NCI-H510A treated with DMSO at 0.1 percent for 48 hours (cell line): Measurements from ENCODE around the gene SPAG17.
A peak's percentile ranks its signal among the peaks of the same experiment; 100 is the strongest.
"Not testable (repeated sequence)": the region's sequence is repeated elsewhere in the genome, so short reads cannot be mapped to it uniquely, and the experiment has no call there.

Experiments
- DNase-seq: peaks from one replicate; lab custom pipeline; 2025; lab: John Stamatoyannopoulos, UW

The SPAG17 gene

DNA sequence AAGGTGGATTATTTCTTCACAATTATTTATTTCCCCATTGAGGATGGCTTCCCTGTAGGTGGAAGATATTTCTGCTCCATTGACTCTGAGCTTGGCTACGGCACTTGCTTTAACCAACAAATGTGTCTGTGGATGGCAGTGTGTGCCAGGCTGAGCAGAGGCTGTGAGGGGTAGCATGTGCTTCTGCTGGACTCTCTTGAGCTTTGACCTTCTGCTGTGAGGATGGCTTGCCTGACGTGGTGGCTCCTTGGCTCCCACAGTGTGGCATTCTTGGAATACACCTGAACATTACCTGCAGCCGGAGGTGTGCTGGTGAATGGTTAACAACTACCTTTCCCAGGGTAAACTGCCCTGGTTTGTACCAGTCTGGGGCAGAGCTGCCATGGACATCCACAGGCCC is 208.6 kb downstream of the SPAG17 start:
- DNase-seq: no peak

DNA sequence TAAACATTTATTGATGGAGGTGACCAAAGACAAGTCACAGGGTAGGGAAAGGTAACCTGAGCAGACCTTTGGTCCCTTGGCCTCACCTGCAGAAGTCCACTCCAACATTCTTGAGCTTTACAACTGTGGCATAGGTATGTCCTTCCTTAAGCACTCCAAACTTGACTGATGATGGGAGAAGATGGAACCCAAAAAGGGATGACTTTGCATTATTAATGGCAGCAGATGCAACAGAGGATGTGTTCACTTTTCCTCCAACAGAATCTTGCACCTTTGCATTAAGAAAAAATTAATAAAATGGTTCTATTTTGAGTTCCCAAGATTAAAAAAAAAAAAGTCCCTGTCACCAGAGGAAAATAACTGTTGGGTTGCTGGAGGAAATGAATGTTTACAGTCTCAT is 213.3 kb downstream of the SPAG17 start:
- DNase-seq: no peak

DNA sequence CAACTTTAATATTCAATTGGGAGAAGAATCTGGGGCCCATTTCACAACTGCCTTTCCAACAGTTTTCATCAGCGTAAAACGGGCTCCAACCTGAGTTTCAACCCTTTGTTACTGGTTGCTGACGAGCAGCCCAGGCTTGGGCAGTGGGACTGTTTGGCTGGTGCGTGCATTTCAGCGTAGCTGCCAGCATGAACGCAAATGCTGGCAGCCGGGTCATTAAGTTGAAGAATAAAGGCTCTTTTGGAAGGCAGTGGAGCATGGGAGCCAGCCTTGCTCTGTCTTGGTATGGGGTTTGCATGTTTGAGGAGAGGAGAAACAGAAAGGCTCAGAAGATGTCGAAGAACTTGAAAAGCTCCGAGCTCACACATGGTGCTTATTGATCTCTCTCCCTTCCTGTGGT is 214.8 kb downstream of the SPAG17 start:
- no peak for DNase-seq

DNA sequence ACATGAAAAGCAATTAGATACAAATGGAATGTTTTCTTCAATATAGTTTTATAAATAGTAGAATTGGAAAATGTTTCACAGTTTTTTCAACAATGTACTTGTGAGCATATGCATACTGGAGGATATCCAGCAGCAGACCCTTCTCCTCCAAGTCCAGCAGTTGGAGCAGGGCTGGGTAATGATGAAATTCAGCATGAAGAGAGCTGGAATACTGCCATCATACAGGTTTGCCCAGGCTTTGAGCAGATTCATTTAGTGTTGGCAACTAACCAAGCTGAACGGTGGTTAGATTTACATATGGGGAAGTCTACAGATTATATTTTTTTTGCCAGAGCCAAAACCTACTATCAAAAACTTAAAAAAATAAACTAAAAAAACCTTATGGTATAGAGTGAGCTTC is 217.1 kb downstream of the SPAG17 start:
- no peak for DNase-seq

DNA sequence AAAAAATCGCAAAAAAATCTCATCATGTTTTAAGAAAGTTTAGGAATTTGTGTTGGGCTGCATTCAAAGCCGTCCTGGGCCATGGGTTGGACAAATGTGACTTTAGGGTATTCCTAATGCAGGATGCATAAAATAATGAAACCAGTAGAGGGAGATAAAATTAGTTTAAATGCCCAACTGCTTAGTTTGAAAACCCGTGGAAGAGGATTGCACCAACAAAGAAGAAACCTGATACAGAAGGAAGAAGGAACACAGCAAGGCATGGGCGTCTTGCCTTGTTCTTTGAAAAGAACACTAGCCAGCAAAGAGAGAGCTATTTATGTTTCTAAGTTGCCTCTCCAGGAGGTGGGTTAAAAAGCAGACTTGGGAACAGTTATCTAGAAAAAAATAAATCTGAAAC is 217.6 kb downstream of the SPAG17 start:
- DNase-seq: peak; percentile 5

DNA sequence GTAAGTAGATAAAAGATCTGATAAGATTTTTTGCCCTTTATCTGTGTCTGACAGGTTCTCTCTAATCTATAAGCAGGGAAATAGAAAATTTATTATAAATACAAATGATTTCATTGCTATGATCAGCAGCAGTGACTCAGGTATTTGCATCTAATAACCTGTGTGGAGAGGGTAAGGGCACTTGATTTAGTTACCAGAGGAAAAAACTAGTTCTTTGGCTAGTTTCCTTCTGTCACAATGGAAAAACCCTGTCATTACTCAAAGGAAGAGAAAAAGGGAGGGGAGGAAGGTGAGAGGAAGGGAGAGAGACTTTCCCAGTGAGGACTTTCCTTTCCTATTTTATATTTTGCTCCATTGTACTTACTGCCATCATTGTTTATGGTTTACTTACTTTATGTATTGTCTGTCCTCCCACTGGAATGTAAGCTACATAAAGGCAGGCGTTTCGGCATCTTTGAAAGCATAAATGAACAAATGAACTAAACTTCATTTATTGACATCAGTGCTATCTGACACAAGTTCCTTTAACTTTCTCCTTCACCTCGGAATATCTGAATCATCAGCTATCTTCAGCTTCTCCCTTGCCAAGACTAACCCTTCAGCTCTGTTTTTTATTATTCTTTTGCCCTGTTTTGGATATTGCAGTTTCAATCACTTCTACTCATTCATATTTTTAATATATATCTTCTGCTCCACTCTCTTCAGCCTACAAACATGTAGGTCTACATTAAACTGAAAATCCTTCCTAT is 220.6 kb downstream of the SPAG17 start:
- DNase-seq: no peak

DNA sequence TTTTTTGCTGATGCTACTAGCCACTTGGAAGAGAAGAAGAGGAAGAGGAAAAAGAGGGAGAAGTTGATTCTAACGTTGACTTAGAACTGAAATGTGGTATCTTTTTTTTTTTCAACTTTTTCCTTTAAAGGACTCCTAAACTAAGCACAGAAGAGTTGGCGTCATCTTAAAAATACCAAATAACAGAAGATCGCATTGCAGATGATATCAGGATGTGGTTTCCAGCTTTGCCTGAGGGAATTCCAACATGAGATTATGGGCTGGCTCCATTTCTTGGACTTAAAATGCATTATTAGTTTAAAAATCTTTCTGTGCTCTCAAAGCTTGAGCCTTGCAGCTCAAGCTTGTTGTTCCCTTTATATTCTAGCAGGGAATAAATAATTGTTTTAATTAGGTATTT is 225.7 kb downstream of the SPAG17 start:
- no peak for DNase-seq

DNA sequence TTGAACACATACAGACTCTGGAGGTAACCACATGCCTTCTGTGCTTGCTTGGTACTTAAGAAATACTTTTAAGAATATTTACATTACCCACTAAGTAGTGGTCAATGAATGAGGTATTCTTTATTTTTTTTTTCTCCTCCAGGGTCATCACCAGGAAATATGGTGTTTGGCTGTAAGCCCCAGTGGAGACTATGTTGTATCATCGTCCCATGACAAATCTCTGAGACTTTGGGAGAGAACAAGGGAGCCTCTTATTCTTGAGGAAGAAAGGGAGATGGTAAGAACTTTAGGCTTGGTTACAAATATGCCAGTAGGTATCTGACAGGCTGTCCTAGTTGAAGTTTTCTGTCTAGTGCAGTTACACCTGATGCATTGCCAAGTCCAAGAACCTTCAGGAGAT is 232.6 kb downstream of the SPAG17 start:
- no peak for DNase-seq

DNA sequence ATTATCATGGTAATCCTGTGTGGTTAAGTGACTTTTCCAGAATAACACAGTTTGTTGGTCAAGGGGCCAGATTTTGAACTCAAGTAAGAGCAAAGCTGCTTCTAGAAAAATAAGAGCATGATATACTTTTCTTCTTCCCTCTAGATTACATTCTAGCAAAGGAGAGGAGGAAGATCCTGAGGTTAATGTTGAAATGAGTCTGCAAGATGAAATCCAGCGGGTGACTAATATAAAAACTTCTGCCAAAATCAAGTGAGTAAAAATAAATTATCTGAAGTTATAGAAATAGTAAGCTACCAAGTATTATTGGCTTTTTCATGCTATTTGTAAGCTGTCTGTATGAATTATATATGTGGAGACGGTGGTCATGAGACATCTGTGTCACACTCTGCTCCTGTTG is 242.7 kb downstream of the SPAG17 start:
- no peak for DNase-seq

DNA sequence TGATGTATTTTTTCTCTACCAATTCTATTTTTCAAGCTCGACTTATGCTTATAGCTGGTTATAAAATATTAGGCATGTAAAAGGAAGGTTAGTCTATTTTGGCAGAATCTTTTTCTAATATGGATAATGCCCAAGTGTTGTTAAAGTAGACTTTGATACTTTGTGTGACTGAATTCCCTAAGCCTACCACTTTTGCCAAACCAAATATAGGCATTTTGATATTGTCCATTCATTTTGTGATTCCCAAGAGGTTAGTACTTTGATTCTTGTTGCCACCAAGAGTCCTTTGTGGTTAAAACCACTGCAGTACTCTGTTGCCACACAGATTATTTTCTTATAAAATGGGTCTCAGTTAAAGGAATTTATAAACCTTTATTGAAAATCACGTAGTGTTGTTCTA is 251.3 kb downstream of the SPAG17 start:
- no peak for DNase-seq

DNA sequence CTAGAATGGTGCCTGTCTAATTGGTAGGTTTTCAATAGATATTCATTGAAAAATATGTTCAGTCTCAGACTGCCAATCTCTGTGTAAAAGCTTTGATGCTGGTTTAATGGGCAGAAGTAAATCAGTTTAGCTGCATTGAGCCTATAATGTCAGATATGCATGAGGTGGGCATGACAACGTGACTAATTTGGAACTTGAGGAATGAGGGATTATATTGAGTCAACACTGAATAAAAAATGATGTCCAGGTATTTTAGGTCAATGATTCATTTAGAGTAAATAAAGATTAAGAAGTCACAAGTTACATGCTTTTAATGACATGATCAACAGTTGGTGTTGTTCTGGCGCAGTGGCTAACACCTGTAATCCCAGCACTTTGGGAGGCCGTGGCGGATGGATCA is 252.5 kb downstream of the SPAG17 start:
- no peak for DNase-seq

DNA sequence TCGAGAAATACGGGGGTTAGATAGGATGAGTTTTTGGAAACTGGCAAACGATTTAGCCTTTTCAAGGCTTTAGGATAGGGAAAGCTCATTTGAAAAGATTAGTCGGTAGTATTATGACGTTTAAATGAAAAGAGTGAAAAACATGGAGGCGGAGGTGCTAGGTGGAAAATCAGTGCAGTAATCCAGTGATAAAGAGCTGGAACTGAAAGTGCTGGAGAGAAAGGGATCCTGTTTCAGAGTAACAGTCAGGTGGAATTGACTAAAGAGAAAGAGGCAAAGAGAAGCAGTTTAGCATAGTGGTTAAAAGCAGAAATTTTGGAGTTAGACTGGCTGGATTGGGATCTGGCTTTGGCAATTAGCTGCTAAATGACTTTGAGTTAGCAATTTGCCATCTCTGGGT is 254.5 kb downstream of the SPAG17 start:
- peak; percentile 3 for DNase-seq

DNA sequence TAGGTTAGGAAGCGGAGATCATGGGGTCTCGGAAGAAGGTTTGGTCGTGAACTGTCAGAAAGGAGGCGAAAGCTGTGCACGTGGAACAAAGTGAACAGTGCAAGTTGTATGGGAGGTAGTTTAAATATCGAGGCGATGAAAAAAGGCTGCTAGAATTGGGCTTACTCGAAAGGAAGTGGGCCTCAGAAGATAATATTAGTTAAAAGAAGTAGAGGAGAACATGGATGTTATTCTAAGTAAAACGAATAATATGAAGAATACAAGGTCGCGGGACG is 254.9 kb downstream of the SPAG17 start:
- DNase-seq: no peak

DNA sequence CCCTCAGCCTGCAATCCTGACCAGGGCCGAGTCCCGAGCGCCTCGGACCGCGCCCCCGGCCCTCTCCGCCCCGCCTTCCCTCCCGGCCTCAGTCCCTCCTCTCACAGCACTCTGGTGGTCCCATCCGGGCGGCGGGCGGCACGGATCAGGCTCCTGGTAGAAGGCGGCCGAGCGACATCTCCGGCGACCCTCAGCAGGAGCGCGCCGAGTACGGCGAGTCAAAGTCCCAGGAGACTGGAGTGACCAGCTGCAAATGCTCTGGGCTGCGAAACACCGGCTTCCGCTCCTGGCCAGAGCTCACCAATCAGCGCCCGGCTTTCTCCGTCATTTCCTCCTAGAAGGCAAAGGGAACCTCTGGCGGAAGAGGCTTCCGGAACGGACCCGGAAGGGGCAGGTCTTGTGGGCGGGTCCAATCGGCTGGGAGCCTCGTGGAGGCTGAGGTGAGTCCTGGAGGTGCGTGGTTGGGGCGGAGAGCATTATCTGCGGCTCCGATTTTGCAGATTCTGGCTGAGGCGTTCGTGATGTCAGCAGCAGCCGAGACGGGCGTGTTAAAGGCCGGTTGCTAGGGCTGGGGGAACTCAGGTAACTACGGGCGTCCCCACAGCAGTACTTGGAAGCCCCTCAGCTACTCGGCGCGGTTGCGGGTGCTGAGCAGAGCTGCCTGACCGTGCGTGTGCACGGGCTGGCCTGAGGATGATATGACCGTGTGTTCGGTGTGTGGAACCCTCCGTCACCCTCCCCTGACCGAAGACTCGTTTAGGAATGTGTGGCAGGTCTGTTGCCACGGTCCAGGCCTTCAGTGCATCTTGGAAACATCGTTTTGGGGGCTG is 255.5 kb downstream of the SPAG17 start, which contains the start of the genes GDAP2 and WDR3:
TSS of gene GDAP2 (minus strand) at position 279 of the 830 bp plus-strand sequence. CDS start 9,264 bp downstream, outside the sequence.
TSS of gene WDR3 (plus strand) at position 397 of the 830 bp plus-strand sequence. CDS start 3,581 bp downstream, outside the sequence.
- DNase-seq: peak; percentile 91

DNA sequence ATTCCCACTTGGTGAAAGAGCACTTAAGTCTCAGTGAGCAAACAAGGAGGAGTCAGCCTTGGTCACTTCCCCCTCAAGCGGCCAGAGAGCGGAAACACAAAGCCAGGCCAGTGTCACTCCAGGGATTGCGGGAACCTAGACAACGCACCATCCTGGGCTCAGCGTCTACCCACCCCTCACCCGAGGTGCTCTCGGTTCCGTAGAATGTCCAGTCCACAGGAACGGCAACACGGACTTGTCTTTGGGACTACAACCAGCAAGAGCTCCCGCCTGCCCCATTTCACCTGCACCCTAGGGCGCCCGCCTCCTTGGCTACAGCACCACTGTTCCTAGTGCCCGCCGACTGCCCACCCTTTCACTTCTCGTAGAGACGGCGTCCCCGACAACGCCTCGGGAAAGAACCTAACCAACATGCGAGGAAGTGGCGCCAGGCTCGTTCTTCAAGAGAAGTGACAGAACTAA is 256.1 kb downstream of the SPAG17 start:
- DNase-seq: peak; percentile 56

DNA sequence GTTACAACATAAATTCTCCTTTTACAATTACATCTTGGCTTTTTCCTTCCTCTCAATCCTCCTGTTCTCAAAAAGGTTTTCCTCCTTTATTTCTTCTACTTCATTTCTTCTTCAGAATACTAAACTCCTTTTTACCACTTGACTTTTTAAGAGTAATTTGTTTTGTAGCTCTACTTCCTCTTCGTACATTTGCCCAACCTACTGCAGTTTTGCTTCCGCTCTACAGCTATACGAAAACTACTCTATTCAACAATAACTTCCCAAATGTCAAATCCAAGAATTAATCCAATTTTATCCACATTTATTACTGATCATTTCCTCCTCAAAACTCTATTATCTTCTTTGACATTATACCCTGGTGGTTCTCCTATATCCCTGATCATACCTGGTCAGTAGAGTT is 259.0 kb downstream of the SPAG17 start:
- no peak for DNase-seq

DNA sequence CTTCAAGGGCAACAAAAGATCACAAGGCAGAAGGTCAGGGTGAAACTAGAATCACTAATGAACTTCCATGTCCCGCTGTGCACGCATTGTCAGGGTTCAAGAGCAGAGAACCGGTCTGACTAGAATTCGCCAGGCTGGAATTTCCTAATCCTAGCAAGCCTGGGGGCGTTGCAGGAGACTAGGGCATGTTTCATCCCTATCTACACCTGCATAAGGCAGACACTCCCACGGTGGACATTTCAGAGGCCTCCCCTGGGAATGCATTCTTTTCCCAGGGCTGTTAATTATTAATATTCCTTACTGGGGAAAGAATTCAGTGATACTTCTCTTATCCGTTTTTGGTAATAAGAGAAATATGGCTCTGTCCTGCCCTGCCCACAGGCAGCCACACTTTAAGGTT is 262.3 kb downstream of the SPAG17 start:
- DNase-seq: not testable (repeated sequence)

DNA sequence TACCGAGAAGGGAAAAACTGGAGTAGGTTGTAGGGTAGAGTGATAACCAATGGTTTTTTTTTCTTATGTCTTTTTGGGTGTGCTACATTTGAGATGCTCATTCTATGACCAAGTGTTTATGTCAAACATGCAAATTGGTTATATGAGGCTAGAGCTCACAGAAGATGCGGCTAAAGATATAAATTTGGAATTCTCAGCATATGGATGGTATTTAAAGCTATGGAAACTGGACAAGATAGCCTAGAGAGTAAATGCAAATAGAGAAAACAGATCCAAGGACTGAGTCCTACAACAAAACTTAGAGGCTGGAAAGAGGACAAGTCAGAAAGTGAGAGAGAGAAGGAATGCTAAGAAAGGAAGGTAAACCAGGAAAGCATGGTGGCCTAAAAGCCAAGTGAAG is 263.0 kb downstream of the SPAG17 start:
- DNase-seq: no peak

DNA sequence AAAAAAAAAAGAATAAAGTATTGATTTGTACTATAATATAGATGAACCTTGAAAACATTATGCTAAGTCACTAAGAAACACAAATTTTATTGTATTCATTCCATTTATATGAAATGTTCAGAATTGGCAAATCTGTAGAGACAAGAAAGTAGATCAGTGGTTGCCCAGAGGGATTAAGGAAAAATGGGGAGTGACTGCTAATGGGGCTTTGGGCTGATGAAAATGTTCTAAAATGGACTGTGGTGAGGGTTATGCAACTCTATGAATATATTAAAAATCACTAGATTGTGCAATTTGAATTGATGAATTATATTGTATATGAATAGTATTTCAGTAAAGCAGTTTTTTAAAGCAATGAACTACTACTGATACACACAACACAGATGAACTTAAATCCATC is 265.7 kb downstream of the SPAG17 start:
- no peak for DNase-seq

DNA sequence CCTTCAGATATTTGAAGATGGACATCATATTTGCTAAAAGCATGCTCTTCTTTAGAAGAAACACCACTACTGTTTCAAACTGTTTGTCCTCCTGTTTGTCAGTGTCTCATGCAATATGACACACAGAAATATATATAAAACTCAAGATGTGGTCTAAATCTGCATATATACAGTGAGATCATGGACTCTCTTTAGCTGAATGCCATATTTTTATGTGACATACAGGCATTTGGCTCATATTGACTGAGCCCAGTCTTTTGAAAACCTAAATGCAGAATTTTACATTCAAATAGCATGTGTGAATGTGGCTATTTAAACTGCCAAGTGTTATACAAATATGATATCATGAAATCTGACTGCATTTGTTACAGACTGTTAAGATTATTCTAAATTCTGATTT is 274.0 kb downstream of the SPAG17 start:
- DNase-seq: no peak

DNA sequence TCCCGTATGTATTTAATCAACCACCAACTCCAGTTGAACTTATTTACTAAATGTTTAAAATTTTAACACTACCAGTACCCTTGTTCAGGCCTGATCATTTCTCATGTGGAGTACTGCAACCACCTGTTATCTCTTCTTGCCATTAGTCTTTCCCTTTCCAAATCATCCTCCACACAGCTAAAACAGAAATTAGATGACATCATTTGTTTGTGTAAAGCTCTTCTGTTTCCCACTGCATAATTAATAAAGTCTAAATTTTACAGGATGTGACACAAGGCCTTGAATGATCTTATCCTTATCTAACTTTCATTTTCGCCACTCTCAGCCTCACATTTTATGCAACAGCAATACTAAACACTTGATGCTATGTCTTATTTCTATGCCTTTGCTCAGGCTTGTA is 280.0 kb downstream of the SPAG17 start:
- no peak for DNase-seq

DNA sequence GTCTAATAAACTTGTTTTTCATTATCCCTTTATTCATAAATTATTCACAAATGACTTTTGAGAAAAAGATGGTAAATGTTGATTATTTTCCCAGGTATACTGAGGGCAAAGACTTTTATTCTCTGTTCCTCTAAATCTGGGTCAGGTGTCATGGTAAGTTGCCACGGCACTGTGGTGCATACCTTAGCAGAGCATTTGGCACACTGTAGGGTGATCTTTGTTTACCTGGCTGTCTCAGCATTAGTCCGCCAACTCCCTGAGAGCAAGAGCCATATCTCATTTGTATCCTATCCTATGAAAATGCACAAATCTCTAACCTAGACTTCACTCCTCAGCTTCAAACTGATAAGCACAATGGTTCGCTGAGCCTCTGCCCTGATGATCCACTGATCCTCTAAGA is 280.5 kb downstream of the SPAG17 start:
- DNase-seq: no peak
